Lung (tissue), 12 donors: Measurements from ENCODE around the gene TLK2. TPM values are rescaled to one million over a fixed set of nuclear protein-coding genes. Genes with fewer than 3 reads are reported as not detected.

Experiments used
- ATAC-seq: fragments of 200-7000 bp; cut with Tn5 transposase; one replicate; pipeline ENCODE4 v1.9.1; 2020; ENCODE audit warnings: moderate number of reproducible peaks; ENCODE audit not compliant: insufficient read depth, low FRiP score
- DNase-seq, 3 donors: peaks; one replicate each; pipeline ENCODE4 v3.0.0-alpha.2; 2013 to 2017
- H3K27ac ChIP-seq, 2 donors: one replicate each; pipeline ENCODE4 v1.5.1; 2013; ENCODE audit warnings: mild to moderate bottlenecking in 2 of 2, moderate library complexity in 2 of 2, control low read depth in 1 of 2, inconsistent platforms in 1 of 2, low read depth in 1 of 2, low read length in 1 of 2
- H3K27me3 ChIP-seq, 3 donors: one replicate each; pipeline ENCODE4 v1.5.1; 2013; ENCODE audit warnings: low read length in 2 of 3; ENCODE audit not compliant: control insufficient read depth in 3 of 3, insufficient read depth in 3 of 3
- H3K36me3 ChIP-seq, 4 donors: one replicate each; pipeline ENCODE4 v1.5.1; 2013; ENCODE audit warnings: low read length in 4 of 4, mild to moderate bottlenecking in 1 of 4, moderate library complexity in 1 of 4; ENCODE audit not compliant: control insufficient read depth in 4 of 4, insufficient read depth in 4 of 4
- H3K4me1 ChIP-seq, 5 donors: one replicate each; pipeline ENCODE4 v1.5.1; 2013; ENCODE audit warnings: low read length in 5 of 5, mild to moderate bottlenecking in 2 of 5, moderate library complexity in 1 of 5; ENCODE audit not compliant: control insufficient read depth in 5 of 5, insufficient read depth in 5 of 5
- H3K4me3 ChIP-seq: one replicate; pipeline ENCODE4 v1.5.1; 2013; ENCODE audit warnings: mild to moderate bottlenecking, control low read depth, moderate library complexity
- H3K9ac ChIP-seq, 2 donors: one replicate each; pipeline ENCODE4 v1.5.1; 2013; ENCODE audit warnings: low read length in 2 of 2, control low read depth in 1 of 2; ENCODE audit not compliant: insufficient read depth in 1 of 2
- H3K9me3 ChIP-seq, 4 donors: one replicate each; pipeline ENCODE4 v1.5.1; 2013; ENCODE audit warnings: low read length in 3 of 4, mild to moderate bottlenecking in 1 of 4, moderate library complexity in 1 of 4; ENCODE audit not compliant: control insufficient read depth in 4 of 4, insufficient read depth in 3 of 4
- WGBS, 2 donors: extraction: QIAGEN DNeasy Blood & Tissue Kit; methylation state at CpG; one replicate each; pipeline ENCODE4 v1.1.7; 2013; 5-methylcytosine and 5-hydroxymethylcytosine counted together
- polyA plus RNA-seq, 2 donors: library from polyadenylated mRNA; stranded (reverse); fragments of 200-250 nt; gene quantifications; one replicate each; pipeline ENCODE4 v1.2.1, GENCODE V29; 2013
- total RNA-seq, 2 donors: library from RNA; depleted of rRNA in 1 of 2; stranded (reverse); fragments of >200 nt in 1 of 2; gene quantifications; one replicate each; pipeline ENCODE4 v1.2.1, GENCODE V29; 2014 to 2021
- TF ChIP-seq, protein P1 (sequence below): IDR thresholded peaks from 2 replicates; pipeline ENCODE4 v1.5.1; 2012; ENCODE audit warnings: mild to moderate bottlenecking; ENCODE audit errors: control extremely low read depth, extremely low read depth
- donor health status: control.
- donor health status: control.
- donor health status: Bipolar disorder and iron deficiency.
- donor health status: healthy.
- donor health status: DM: yes; HTN: yes; CAD: no.

TLK2 gene
- total and polyA plus RNA-seq, 4 donors, result 11.6 to 87.7 (median 26.0) TPM

DNA sequence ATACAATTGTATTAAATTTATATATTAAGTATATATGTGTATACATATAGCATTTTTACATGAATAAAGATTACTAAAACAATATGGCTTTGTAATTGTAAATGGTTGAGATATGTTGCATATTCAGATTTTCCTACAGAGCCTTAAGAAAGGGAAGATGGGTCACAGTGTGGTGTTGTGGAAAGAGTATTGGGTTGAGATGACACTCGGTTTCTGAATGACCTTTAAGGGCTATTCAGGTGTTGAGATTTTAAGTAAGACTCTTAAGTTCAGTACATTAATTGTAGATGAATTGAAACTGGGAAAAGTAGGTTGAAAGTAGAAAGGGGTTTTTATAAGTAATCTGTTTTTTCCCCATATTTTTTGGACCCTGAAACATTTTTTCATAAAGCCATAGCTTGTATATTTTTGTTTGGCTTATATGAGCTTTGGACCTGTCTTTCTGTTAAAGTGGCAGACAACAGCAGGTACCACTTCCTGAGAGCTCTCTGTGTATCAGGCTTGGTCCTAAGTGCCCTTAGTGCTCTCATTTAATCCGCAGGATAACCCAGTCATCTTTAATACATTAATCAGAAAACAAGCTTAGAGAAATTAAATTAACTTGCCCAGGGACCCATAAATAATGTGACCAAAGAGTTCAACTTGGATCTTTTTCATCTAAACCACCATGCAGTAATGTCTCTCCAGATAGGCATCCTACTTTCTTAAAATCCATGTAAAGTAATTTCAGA lies 100.3 kb downstream of the TLK2 start:
- 77 to 91% methylated on average over 2 of the region's 2 CpGs for WGBS, 2 donors
- TF ChIP-seq, protein P1, sequence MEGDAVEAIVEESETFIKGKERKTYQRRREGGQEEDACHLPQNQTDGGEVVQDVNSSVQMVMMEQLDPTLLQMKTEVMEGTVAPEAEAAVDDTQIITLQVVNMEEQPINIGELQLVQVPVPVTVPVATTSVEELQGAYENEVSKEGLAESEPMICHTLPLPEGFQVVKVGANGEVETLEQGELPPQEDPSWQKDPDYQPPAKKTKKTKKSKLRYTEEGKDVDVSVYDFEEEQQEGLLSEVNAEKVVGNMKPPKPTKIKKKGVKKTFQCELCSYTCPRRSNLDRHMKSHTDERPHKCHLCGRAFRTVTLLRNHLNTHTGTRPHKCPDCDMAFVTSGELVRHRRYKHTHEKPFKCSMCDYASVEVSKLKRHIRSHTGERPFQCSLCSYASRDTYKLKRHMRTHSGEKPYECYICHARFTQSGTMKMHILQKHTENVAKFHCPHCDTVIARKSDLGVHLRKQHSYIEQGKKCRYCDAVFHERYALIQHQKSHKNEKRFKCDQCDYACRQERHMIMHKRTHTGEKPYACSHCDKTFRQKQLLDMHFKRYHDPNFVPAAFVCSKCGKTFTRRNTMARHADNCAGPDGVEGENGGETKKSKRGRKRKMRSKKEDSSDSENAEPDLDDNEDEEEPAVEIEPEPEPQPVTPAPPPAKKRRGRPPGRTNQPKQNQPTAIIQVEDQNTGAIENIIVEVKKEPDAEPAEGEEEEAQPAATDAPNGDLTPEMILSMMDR, result no peak
- no peak for DNase-seq

DNA sequence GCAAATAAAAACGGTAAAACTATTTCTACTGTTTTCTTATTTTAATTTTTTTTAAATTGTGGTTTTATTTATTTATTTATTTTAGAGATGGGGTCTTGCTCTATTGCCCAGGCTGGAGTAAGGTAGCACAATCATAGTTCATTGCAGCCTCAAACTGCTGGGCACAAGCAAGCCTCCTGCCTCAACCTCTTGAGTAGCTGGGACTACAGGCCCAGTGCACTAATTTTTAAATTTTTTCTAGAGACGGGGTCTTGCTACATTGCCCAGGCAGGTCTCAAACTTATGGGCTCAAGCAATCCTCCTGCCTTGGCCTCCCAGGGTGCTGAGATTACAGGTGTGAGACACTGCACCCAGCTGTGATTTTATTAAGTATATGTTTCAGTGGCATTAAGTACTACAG lies 102.3 kb downstream of the TLK2 start:
- ATAC-seq, result no peak
- no peak overlapping the region for H3K9ac ChIP-seq
- TF ChIP-seq, protein P1, result no peak
- no peaks in the 10 kb centered on the region for H3K4me1 ChIP-seq
- H3K36me3 ChIP-seq, result peaks cover 9 to 22% (median 14%) of the 10 kb centered on the region in 4 donors
- no peak overlapping the region for H3K4me3 ChIP-seq
- WGBS, 2 donors, result 97 to 98% methylated on average over 2 of the region's 2 CpGs
- no peak for DNase-seq
- no peak overlapping the region for H3K27ac ChIP-seq
- H3K27me3 ChIP-seq, result no peaks in the 10 kb centered on the region
- peaks cover 0 to 1% (median 0%) of the 10 kb centered on the region in 4 donors for H3K9me3 ChIP-seq

More for the DNA sequence above, 100.3 kb downstream of the TLK2 start:
- no peaks in the 10 kb centered on the region for H3K27me3 ChIP-seq
- no peak overlapping the region for H3K27ac ChIP-seq
- no peak overlapping the region for H3K4me3 ChIP-seq
- ATAC-seq, result no peak
- H3K9ac ChIP-seq, result no peak overlapping the region
- H3K4me1 ChIP-seq, result no peaks in the 10 kb centered on the region
- H3K36me3 ChIP-seq, result peaks cover 8 to 19% (median 13%) of the 10 kb centered on the region in 4 donors
- H3K9me3 ChIP-seq, result no peaks in the 10 kb centered on the region

DNA sequence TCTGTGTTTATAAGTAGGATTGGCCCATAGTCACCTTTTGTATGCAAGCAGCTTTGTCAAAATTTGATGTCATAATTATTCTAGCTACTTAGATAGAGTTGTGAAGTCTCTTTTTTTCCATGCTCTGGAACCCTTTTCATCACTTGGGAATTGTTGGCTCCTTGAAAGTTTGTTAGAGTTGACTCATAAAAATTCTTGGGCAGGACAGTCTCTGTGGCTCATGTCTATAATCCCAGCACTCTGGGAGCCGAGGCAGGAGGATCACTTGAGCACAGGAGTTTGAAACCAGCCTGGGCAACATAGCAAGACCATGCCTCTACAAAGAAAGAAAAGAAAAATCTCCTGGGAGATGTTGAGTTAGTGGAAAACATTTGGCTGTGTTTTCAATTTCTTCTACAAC lies 103.1 kb downstream of the TLK2 start:
- H3K4me1 ChIP-seq, result no peaks in the 10 kb centered on the region
- H3K9me3 ChIP-seq, result peaks cover 0 to 1% (median 0%) of the 10 kb centered on the region in 4 donors
- TF ChIP-seq, protein P1, result no peak
- ATAC-seq (no peak), DNase-seq (no peak)
- H3K9ac ChIP-seq, result no peak overlapping the region
- no peak overlapping the region for H3K27ac ChIP-seq
- peaks cover 9 to 26% (median 14%) of the 10 kb centered on the region in 4 donors for H3K36me3 ChIP-seq
- no peaks in the 10 kb centered on the region for H3K27me3 ChIP-seq
- H3K4me3 ChIP-seq, result no peak overlapping the region
- WGBS, 2 donors, result 89 to 93% methylated on average over 1 of the region's 1 CpG
